ENCODE results near the gene TMEM207. TPM values are rescaled to one million over a fixed set of nuclear protein-coding genes. Genes with fewer than 3 reads are reported as not detected.

Gene TMEM207
- polyA plus RNA-seq, 5 donors: 0.08 to 0.37 (median 0.17) TPM

GRCh38 chr3:190444576-190445145 lies 5.0 kb downstream of the TMEM207 start:
- no peak for DNase-seq

GRCh38 chr3:190444006-190444405 lies 5.7 kb downstream of the TMEM207 start:
- no peak for DNase-seq

- DNase-seq: no peak
These were observed 6.4 kb downstream of the TMEM207 start for GRCh38 chr3:190443257-190443656.

DNA sequence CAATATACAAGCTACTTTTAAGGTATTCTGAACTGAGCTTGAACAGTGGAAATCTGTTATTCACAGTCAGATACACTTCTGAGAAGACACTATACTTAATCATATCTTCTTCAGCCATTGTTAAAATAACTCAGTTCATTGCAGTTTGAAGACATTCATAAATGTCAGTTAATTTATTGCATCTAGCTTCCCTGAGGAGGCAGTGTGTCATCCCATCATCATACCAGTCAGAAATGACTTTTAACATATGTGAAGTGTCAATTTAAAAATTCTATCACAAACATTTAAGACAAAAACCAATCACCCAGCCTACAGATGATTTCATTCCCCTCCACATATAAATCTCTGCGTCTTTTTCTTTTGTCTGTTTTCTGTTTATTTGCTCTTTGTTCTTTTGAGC lies 7.5 kb downstream of the TMEM207 start:
- no peak for DNase-seq

DNA sequence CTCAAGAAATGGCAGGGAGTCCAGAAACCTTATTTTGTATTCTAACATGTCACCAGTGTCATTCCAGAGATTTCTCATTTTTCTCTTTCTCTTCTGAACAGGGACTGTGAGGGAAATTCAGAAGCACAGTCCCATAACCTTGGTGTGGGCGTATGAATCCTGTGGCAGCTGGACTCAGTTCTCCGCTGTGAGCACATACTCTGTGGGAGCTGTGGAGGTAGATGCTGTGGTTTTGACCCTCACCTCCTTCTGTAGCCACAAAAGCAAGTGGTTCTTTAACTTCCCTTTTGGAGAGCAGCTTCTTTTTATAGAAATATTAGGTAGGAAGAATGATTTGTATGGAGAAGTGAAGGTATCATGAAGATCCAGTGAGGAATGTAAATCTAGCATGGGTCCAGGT lies 13.4 kb downstream of the TMEM207 start:
- no peak for DNase-seq

GRCh38 chr3:190435618-190436017 lies 14.1 kb downstream of the TMEM207 start:
- DNase-seq: no peak

DNA sequence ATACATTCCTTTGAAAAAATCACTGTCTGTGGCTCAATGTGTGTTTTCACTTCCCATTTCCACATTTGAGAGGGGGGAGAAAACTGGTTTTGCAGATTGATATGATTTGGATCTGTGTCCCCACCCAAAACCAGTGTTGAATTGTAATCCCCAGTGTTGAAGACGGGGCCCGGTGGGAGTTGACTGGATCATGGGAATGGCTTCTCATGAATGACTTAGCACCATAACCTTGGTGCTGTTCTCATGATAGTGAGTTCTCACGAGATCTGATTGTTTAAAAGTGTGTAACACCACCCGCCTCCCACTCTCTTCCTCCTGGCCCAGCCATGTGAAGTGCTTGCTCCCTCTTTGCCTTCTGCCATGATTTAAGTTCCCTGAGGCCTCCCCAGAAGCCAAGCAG lies 16.1 kb downstream of the TMEM207 start:
- no peak for DNase-seq

DNA sequence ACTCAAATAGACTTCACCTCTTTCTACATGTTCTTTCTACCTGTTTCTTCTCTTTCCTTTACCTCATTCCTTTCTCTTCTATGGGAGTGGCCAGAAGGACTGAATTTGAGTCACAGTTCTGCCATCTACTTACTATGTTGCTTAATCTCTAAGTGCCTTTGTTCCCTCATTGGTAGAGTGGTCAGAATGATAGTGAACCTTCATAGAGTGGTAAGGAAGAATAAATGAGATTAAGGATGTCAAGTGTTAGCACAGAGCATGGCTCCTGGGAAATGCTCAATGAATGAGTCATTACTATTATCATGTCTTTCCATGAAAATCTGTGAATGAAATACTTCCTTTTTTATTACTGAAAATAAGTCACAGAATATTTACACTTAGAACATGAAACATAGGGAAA lies 17.5 kb downstream of the TMEM207 start:
- no peak for DNase-seq

- DNase-seq: no peak
These were observed 18.8 kb downstream of the TMEM207 start for GRCh38 chr3:190430906-190431305.

DNA sequence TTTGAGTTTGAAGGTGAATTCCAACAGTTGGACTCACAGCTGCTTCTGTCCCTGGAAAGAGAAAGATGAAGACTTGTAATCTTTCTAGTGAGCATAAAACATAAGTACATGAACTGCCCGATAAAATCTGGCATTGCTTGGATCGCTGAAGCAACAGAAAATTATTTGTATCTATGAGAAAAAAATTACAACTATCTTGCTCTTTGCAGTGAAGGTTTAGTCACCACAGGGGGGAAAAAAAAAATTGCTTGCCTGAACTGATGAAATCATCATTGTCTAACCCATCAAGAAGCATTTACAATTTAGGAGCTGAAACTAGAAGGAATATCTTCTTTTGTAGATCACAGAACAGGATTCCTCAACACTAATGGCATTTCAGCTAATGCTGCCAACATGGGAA lies 20.0 kb downstream of the TMEM207 start:
- no peak for DNase-seq

- no peak for DNase-seq
These were observed 22.7 kb downstream of the TMEM207 start for GRCh38 chr3:190426806-190427507.

GRCh38 chr3:190425833-190426232 lies 23.9 kb downstream of the TMEM207 start:
- no peak for DNase-seq

DNA sequence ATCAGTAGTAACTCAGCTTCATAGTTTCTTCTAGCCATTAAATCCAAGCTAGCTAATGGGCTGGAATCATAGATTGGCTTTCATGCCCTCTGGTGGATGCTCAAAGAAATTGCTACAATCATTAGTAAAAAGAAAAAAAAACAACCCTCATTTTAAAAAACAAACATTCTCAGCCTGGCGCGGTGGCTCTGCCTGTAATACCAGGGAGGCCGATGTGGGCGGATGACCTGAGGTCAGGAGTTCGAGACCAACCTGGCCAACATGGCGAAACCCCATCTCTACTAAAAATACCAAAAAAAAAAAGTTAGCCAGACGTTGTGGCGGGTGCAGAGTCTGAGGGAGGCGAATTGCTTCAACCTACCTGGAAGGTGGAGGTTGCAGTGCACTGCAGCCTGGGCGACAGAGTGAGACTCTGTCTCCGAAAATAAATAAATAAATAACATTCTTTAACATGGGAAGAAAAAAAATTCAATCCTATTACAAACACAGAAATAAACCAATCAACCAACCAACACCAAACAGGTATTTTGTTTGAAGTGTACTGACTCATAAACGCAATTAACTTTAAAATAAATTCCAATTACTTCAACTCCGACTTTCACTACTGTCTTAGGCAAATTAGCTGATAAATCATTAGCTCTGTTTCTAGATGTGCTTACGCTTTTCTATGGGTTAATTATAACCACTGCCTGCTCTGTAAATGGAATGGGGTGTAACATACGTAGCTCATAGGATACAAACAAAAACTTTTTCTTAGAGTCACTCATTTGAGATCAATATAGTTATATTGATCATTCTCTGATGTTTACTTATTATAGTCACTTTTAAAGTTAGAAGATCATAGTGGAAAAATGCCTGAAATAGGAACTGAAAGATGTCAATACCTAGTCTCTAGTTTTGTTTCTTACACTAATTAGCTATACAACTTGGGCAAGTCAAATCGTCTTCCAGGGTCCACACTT lies 24.9 kb downstream of the TMEM207 start:
- peak; percentile 33 to 46 for DNase-seq

DNA sequence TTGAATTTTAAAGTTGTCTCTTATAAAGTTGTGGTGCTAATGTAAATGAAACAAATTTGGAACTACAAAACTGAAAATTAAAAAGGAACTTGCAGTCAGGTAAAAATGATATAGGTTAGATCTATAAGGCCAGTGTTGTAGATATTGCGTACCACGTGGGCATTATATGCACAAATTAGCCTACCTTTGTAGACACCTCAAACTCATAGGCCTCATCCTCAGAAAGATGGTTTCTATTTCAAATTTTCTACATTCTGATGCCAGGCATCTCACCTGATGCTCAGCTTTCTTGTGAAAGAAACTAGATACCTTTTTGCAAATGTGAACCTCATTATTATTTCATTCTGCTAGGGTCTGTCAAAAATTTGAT lies 25.6 kb downstream of the TMEM207 start:
- no peak for DNase-seq

GRCh38 chr3:190414297-190414696 lies 35.4 kb downstream of the TMEM207 start:
- no peak for DNase-seq

GRCh38 chr3:190404715-190405114 lies 45.0 kb downstream of the TMEM207 start:
- DNase-seq: no peak

DNA sequence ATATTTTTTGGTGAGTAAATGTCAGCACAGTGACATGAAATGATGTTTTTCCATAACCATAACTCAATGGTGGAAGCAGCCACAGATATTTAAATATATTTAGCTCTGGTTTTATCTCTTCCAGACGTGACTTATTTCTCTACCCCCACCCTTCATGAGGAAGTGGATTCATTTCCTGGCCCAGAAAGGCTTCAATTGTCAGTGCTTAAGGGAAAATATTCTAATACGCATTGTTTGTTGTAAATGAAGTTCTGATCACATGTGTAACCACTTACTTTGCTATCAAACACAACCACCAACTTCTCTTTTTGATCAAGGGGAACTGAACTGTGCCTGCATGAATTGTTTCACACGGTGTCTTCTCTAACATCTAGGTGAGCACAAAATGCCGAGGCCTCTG lies 47.7 kb downstream of the TMEM207 start:
- no peak for DNase-seq

DNA sequence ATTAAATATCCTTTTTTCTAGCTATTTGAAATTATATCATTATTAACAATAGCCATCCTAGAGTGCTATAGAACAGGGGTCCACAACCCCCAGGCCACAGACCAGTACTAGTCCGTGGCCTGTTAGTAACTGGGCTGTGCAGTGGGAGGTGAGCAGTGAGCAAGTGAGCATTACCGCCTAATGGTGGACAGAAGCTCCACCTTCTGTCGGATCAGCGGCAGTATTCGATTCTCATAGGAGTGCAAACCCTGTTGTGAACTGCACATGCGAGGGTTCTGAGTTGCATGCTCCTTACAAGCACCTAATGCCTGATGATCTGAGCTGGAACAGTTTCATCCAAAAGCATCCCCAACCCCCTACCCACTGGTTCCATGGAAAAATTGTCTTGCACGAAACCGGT lies 50.0 kb downstream of the TMEM207 start:
- DNase-seq: no peak

GRCh38 chr3:190397889-190398288 lies 51.8 kb downstream of the TMEM207 start:
- no peak for DNase-seq

- no peak for DNase-seq
These were observed 53.7 kb downstream of the TMEM207 start for GRCh38 chr3:190396001-190396400.

DNA sequence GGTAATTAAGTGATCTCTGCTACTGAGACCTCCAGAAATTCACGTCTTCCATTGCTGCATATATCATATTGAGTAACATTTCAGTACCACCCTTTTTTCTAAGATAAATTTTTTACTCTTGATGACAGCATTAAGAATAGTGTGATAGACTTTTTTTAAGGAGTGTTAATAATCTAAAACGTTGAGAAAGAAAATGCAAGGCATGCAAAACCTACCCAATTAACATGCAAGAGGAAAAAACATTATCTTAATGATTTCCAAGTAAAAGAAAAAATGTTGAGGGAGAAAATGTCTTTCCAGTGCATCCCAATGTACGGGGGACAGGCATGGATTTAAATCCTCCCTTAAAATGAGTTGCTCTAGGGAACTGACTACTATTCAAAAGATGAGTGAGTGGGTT lies 61.0 kb downstream of the TMEM207 start:
- DNase-seq: no peak

DNA sequence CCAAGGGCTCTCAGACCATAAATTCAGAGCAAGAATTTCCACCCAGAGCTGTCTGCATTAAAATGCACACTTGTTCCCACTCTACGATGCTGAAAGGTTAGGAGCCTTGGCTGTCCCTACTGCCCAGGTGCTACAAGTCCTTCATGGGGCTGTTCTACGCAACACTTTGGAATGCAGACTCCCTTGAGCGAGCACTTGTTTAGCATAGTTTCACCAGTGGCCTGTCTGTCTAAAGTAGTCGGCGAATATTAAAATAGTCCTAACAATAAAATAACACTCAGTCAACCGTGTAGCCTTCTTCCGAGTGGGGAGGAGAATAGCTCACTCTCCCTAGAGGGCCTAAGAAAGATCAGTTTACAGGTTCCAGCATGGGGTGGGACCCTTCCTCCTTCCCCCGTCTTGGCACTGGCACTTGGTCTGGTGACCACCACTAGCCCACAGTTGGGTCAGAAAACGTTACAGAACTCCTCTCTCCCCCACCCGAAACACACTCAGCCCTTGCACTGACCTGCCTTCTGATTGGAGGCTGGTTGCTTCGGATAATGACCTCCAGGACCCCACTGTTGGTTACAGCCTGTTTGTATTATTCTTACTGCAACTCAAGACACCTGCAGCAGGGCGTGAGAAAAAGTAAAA lies 62.0 kb downstream of the TMEM207 start, which contains the start of gene CLDN16:
Gene CLDN16 (plus strand): TSS at position 586 of the 636 bp plus-strand sequence. CDS start 167 bp downstream, outside the sequence.
- no peak for DNase-seq

Measured in right lung (tissue), 5 donors.